IPS-18c (cell line): ENCODE data around the gene ME1.
"Not testable (repeated sequence)": the region's sequence is repeated elsewhere in the genome, so short reads cannot be mapped to it uniquely, and the experiment has no call there.

Source experiments
- H3K4me3 ChIP-seq: 2 replicates; pipeline ENCODE4 v1.7.0; 2013; ENCODE audit warnings: low read depth, mild to moderate bottlenecking, low read length, moderate library complexity; ENCODE audit not compliant: insufficient read depth
- H3K9me3 ChIP-seq: one replicate; pipeline ENCODE4 v1.6.1; 2013; ENCODE audit warnings: mild to moderate bottlenecking, low read length, moderate library complexity; ENCODE audit not compliant: control insufficient read depth, insufficient read depth

Gene ME1

GRCh38 chr6:83378621-83379388 is 52.0 kb downstream of the ME1 start:
- Histone ChIP-seq H3K4me3 (no peak overlapping the region), H3K9me3 (no peaks in the 10 kb centered on the region)

- H3K9me3 ChIP-seq: no peaks in the 10 kb centered on the region
- H3K4me3 ChIP-seq: no peak overlapping the region
These were observed 59.4 kb downstream of the ME1 start for GRCh38 chr6:83371423-83371822.

GRCh38 chr6:83370567-83370966 is 60.3 kb downstream of the ME1 start:
- H3K4me3 ChIP-seq: no peak overlapping the region
- H3K9me3 ChIP-seq: no peaks in the 10 kb centered on the region

GRCh38 chr6:83369692-83370091 is 61.2 kb downstream of the ME1 start:
- no peaks in the 10 kb centered on the region for H3K9me3 ChIP-seq
- no peak overlapping the region for H3K4me3 ChIP-seq

GRCh38 chr6:83368577-83368976 is 62.3 kb downstream of the ME1 start:
- H3K9me3 ChIP-seq: no peaks in the 10 kb centered on the region
- no peak overlapping the region for H3K4me3 ChIP-seq

GRCh38 chr6:83367104-83367503 is 63.7 kb downstream of the ME1 start:
- H3K9me3 ChIP-seq: no peaks in the 10 kb centered on the region

GRCh38 chr6:83365931-83366330 is 64.9 kb downstream of the ME1 start:
- Histone ChIP-seq H3K9me3 (no peaks in the 10 kb centered on the region), H3K4me3 (no peak overlapping the region)

More at GRCh38 chr6:83367104-83367503, 63.7 kb downstream of the ME1 start:
- no peak overlapping the region for H3K4me3 ChIP-seq

GRCh38 chr6:83362349-83362748 is 68.5 kb downstream of the ME1 start:
- not testable (repeated sequence) for H3K4me3 ChIP-seq, H3K9me3 ChIP-seq

GRCh38 chr6:83359638-83360037 is 71.2 kb downstream of the ME1 start:
- Histone ChIP-seq H3K9me3 (no peaks in the 10 kb centered on the region), H3K4me3 (no peak overlapping the region)

- Histone ChIP-seq H3K9me3 (no peaks in the 10 kb centered on the region), H3K4me3 (no peak overlapping the region)
These were observed 76.1 kb downstream of the ME1 start for GRCh38 chr6:83354747-83355146.

GRCh38 chr6:83352424-83353061 is 78.3 kb downstream of the ME1 start:
- no peaks in the 10 kb centered on the region for H3K9me3 ChIP-seq
- no peak overlapping the region for H3K4me3 ChIP-seq

- Histone ChIP-seq H3K9me3 (no peaks in the 10 kb centered on the region), H3K4me3 (no peak overlapping the region)
These were observed 87.7 kb downstream of the ME1 start for GRCh38 chr6:83343121-83343520.

- no peak overlapping the region for H3K4me3 ChIP-seq
- no peaks in the 10 kb centered on the region for H3K9me3 ChIP-seq
These were observed 89.1 kb downstream of the ME1 start for GRCh38 chr6:83341765-83342164.

GRCh38 chr6:83333916-83334315 is 96.9 kb downstream of the ME1 start:
- not testable (repeated sequence) for H3K4me3 ChIP-seq, H3K9me3 ChIP-seq

- no peak overlapping the region for H3K4me3 ChIP-seq
- H3K9me3 ChIP-seq: no peaks in the 10 kb centered on the region
These were observed 97.4 kb downstream of the ME1 start for GRCh38 chr6:83333500-83333899.

GRCh38 chr6:83314693-83315092 is 116.2 kb downstream of the ME1 start:
- H3K9me3 ChIP-seq: no peaks in the 10 kb centered on the region

GRCh38 chr6:83313882-83314281 is 117.0 kb downstream of the ME1 start:
- no peaks in the 10 kb centered on the region for H3K9me3 ChIP-seq

More at GRCh38 chr6:83314693-83315092, 116.2 kb downstream of the ME1 start:
- no peak overlapping the region for H3K4me3 ChIP-seq

GRCh38 chr6:83311231-83311630 is 119.6 kb downstream of the ME1 start:
- no peak overlapping the region for H3K4me3 ChIP-seq
- no peaks in the 10 kb centered on the region for H3K9me3 ChIP-seq

More at GRCh38 chr6:83313882-83314281, 117.0 kb downstream of the ME1 start:
- no peak overlapping the region for H3K4me3 ChIP-seq
